ENCODE results near the gene ZNF69.
A peak's percentile ranks its signal among the peaks of the same experiment; 100 is the strongest.
"Not testable (repeated sequence)": the region's sequence is repeated elsewhere in the genome, so short reads cannot be mapped to it uniquely, and the experiment has no call there.

The ZNF69 gene

GRCh38 chr19:11931513-11931912 is 43.9 kb downstream of the ZNF69 start:
- peaks cover 29% of the 10 kb centered on the region for H3K79me2 ChIP-seq
- H3K9ac ChIP-seq: no peak overlapping the region
- peaks cover 9% of the 10 kb centered on the region for H3K4me1 ChIP-seq
- H3K27ac ChIP-seq: peak overlapping the region; percentile 55
- TF ChIP-seq, protein P1, sequence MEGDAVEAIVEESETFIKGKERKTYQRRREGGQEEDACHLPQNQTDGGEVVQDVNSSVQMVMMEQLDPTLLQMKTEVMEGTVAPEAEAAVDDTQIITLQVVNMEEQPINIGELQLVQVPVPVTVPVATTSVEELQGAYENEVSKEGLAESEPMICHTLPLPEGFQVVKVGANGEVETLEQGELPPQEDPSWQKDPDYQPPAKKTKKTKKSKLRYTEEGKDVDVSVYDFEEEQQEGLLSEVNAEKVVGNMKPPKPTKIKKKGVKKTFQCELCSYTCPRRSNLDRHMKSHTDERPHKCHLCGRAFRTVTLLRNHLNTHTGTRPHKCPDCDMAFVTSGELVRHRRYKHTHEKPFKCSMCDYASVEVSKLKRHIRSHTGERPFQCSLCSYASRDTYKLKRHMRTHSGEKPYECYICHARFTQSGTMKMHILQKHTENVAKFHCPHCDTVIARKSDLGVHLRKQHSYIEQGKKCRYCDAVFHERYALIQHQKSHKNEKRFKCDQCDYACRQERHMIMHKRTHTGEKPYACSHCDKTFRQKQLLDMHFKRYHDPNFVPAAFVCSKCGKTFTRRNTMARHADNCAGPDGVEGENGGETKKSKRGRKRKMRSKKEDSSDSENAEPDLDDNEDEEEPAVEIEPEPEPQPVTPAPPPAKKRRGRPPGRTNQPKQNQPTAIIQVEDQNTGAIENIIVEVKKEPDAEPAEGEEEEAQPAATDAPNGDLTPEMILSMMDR (IDR thresholded peaks at IDR 0.05): no peak
- H3K4me3 ChIP-seq (ENCODE audit: low read depth, low read length): no peak overlapping the region
- H3K36me3 ChIP-seq (ENCODE audit: control insufficient read depth, insufficient read depth, low read length): no peaks in the 10 kb centered on the region
- peak overlapping the region; percentile 42 for H3K4me2 ChIP-seq (ENCODE audit: low read length)
- no peak overlapping the region for H2AFZ ChIP-seq
- no peaks in the 10 kb centered on the region for H3K9me3 ChIP-seq (ENCODE audit: control insufficient read depth, low read length)
- no peaks in the 10 kb centered on the region for H3K27me3 ChIP-seq (ENCODE audit: control insufficient read depth, insufficient read depth, low read length)

DNA sequence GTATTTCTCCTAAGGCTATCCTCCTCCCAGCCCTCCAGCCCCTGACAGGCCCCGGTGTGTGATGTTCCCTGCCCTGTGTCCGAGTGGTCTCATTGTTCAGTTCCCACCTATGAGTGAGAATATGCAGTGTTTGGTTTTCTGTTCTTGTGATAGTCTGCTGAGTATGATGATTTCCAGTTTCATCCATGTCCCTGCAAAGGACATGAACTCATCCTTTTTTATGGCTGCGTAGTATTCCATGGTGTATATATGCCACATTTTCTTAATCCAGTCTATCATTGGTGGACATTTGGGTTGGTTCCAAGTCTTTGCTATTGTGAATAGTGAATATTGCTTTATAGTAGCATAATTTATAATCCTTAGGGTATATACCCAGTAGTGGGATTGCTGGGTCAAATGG is 48.2 kb downstream of the ZNF69 start:
- H3K27ac ChIP-seq; H2AFZ ChIP-seq; H3K36me3 ChIP-seq (ENCODE audit: control insufficient read depth, insufficient read depth, low read length); H3K4me2 ChIP-seq (ENCODE audit: low read length); H3K27me3 ChIP-seq (ENCODE audit: control insufficient read depth, insufficient read depth, low read length); H3K9ac ChIP-seq; H3K4me1 ChIP-seq; H3K4me3 ChIP-seq (ENCODE audit: low read depth, low read length); H3K9me3 ChIP-seq (ENCODE audit: control insufficient read depth, low read length): not testable (repeated sequence)
- H3K79me2 ChIP-seq: peaks cover 45% of the 10 kb centered on the region

GRCh38 chr19:11938383-11938782 is 50.8 kb downstream of the ZNF69 start:
- H3K4me1 ChIP-seq; H3K9me3 ChIP-seq (ENCODE audit: control insufficient read depth, low read length); H3K36me3 ChIP-seq (ENCODE audit: control insufficient read depth, insufficient read depth, low read length): not testable (repeated sequence)

DNA sequence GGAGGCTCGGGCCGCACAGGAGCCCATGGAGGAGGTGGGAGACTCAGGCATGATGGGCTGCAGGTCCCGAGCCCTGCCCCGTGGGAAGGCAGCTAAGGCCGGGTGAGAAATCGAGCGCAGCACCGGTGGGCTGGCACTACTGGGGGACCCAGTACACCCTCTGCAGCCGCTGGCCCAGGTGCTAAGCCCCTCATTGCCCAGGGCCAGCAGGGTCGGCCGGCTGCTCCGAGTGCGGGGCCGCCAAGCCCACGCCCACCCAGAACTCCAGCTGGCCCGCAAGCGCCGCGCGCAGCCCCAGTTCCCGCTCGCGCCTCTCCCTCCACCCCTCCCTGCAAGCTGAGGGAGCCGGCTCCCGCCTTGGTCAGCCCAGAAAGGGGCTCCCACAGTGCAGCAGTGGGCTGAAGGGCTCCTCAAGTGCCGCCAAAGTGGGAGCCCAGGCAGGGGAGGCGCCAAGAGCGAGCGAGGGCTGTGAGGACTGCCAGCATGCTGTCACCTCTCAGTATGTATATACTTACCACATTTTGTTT is 53.8 kb downstream of the ZNF69 start:
- H3K27ac ChIP-seq; H3K9ac ChIP-seq; H3K4me2 ChIP-seq (ENCODE audit: low read length); H3K4me1 ChIP-seq; H3K9me3 ChIP-seq (ENCODE audit: control insufficient read depth, low read length); H3K4me3 ChIP-seq (ENCODE audit: low read depth, low read length); H3K36me3 ChIP-seq (ENCODE audit: control insufficient read depth, insufficient read depth, low read length); H3K27me3 ChIP-seq (ENCODE audit: control insufficient read depth, insufficient read depth, low read length); H2AFZ ChIP-seq: not testable (repeated sequence)
- H3K79me2 ChIP-seq: peaks cover 41% of the 10 kb centered on the region

More at GRCh38 chr19:11938383-11938782, 50.8 kb downstream of the ZNF69 start:
- peaks cover 57% of the 10 kb centered on the region for H3K79me2 ChIP-seq
- H3K4me2 ChIP-seq (ENCODE audit: low read length); H3K4me3 ChIP-seq (ENCODE audit: low read depth, low read length); H2AFZ ChIP-seq; H3K9ac ChIP-seq; H3K27ac ChIP-seq; H3K27me3 ChIP-seq (ENCODE audit: control insufficient read depth, insufficient read depth, low read length): not testable (repeated sequence)

- H2AFZ ChIP-seq: no peak overlapping the region
- H3K4me2 ChIP-seq (ENCODE audit: low read length): no peak overlapping the region
- no peak overlapping the region for H3K4me3 ChIP-seq (ENCODE audit: low read depth, low read length)
- no peaks in the 10 kb centered on the region for H3K9me3 ChIP-seq (ENCODE audit: control insufficient read depth, low read length)
- TF ChIP-seq, protein P1 (IDR thresholded peaks at IDR 0.05): no peak
- H3K9ac ChIP-seq: no peak overlapping the region
- H3K4me1 ChIP-seq: no peaks in the 10 kb centered on the region
- no peaks in the 10 kb centered on the region for H3K27me3 ChIP-seq (ENCODE audit: control insufficient read depth, insufficient read depth, low read length)
- peaks cover 4% of the 10 kb centered on the region for H3K36me3 ChIP-seq (ENCODE audit: control insufficient read depth, insufficient read depth, low read length)
- no peak overlapping the region for H3K27ac ChIP-seq
- H3K79me2 ChIP-seq: peaks cover 38% of the 10 kb centered on the region
These were observed 54.6 kb downstream of the ZNF69 start for GRCh38 chr19:11942008-11942842.

DNA sequence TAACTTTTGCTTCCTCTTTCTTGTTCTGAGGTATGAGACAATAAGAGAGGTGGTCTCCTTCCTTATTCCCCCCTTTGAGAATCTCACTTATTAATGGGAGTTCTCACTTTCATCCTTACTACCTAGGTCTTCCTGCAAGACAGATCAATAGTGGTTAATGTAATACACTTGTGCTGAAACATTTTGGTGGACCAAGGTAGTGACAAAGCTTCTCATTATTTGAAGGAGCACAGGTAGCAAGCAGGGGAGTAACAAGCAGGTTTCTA is 55.2 kb downstream of the ZNF69 start:
- Histone ChIP-seq H3K4me1 (no peaks in the 10 kb centered on the region), H3K4me3 (ENCODE audit: low read depth, low read length) (no peak overlapping the region), H3K9ac (no peak overlapping the region), H3K27me3 (ENCODE audit: control insufficient read depth, insufficient read depth, low read length) (no peaks in the 10 kb centered on the region), H3K9me3 (ENCODE audit: control insufficient read depth, low read length) (no peaks in the 10 kb centered on the region), H3K79me2 (peaks cover 35% of the 10 kb centered on the region), H3K27ac (no peak overlapping the region), H2AFZ (no peak overlapping the region), H3K4me2 (ENCODE audit: low read length) (no peak overlapping the region), H3K36me3 (ENCODE audit: control insufficient read depth, insufficient read depth, low read length) (peaks cover 9% of the 10 kb centered on the region)
- TF ChIP-seq, protein P1 (IDR thresholded peaks at IDR 0.05): no peak
